RWPE2 (cell line): Measurements from ENCODE around the gene DDX4.
"Not testable (repeated sequence)": the region's sequence is repeated elsewhere in the genome, so short reads cannot be mapped to it uniquely, and the experiment has no call there.

Experiments
- ATAC-seq: fragments of 200-7000 bp; cut with Tn5 transposase; 3 replicates; pipeline ENCODE4 v1.9.1; 2021; ENCODE audit warnings: low read depth
- DNase-seq: peaks from one replicate; pipeline ENCODE4 v3.0.0-alpha.2; 2020; ENCODE audit warnings: low spot score
- H3K27ac ChIP-seq: fragments of 450-650 bp; 2 replicates; pipeline ENCODE4 v1.5.1; 2017; ENCODE audit warnings: mild to moderate bottlenecking; ENCODE audit not compliant: poor library complexity, severe bottlenecking
- H3K27me3 ChIP-seq: fragments of 250-450 bp; sonication (Bioruptor Pico); 2 replicates; pipeline ENCODE4 v1.5.1; 2021; ENCODE audit warnings: mild to moderate bottlenecking, moderate library complexity; ENCODE audit not compliant: insufficient read depth, poor library complexity, severe bottlenecking
- H3K36me3 ChIP-seq: fragments of 250-450 bp; sonication (Bioruptor Pico); 2 replicates; pipeline ENCODE4 v1.5.1; 2020; ENCODE audit warnings: low read depth, mild to moderate bottlenecking, moderate library complexity
- H3K4me1 ChIP-seq: fragments of 250-450 bp; sonication (Bioruptor Pico); 2 replicates; pipeline ENCODE4 v1.5.1; 2021; ENCODE audit warnings: mild to moderate bottlenecking, moderate library complexity; ENCODE audit not compliant: insufficient read depth, poor library complexity, severe bottlenecking
- H3K4me3 ChIP-seq: fragments of 250-450 bp; sonication (Bioruptor Pico); 2 replicates; pipeline ENCODE4 v1.5.1; 2021; ENCODE audit warnings: mild to moderate bottlenecking, moderate library complexity; ENCODE audit not compliant: severe bottlenecking
- H3K9me3 ChIP-seq: fragments of 250-450 bp; sonication (Bioruptor Pico); 2 replicates; pipeline ENCODE4 v1.5.1; 2021; ENCODE audit warnings: mild to moderate bottlenecking, moderate library complexity; ENCODE audit not compliant: severe bottlenecking
- TF ChIP-seq, protein P1 (sequence below): fragments of 450-650 bp; IDR thresholded peaks from one replicate; pipeline ENCODE4 v1.5.1; 2017; ENCODE audit warnings: mild to moderate bottlenecking, moderate library complexity; ENCODE audit not compliant: poor library complexity, severe bottlenecking

DDX4 gene

DNA sequence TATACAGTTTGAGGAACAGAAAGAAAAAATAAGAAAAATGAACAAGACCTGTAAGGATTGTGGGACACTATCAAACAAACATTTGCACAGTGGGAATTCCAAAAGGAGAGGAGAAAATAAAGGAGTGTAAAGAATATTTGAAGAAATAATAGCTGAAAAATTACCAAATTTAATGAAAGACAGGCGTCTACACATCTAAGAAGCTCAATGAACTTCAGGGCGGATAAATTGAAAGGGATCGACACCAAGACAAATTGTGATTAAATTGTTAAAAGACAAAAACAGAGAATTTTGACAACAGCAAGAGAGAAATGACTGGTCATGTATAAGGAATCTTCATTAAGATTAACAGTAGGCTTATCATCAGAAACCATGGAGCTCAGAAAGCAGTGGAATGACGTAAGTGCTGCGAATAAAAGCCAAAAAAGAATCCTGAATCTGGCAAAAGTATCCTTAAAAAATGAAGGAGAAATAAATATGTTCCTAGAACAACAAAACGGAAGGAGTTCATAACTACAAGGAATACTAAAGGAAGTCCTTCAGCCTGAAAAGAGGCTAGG, 22.3 kb upstream of the DDX4 start:
- ATAC-seq = no peak
- H3K27ac ChIP-seq = no peak overlapping the region
- no peak for DNase-seq
- no peaks in the 10 kb centered on the region for H3K36me3 ChIP-seq
- no peaks in the 10 kb centered on the region for H3K27me3 ChIP-seq
- TF ChIP-seq, protein P1, sequence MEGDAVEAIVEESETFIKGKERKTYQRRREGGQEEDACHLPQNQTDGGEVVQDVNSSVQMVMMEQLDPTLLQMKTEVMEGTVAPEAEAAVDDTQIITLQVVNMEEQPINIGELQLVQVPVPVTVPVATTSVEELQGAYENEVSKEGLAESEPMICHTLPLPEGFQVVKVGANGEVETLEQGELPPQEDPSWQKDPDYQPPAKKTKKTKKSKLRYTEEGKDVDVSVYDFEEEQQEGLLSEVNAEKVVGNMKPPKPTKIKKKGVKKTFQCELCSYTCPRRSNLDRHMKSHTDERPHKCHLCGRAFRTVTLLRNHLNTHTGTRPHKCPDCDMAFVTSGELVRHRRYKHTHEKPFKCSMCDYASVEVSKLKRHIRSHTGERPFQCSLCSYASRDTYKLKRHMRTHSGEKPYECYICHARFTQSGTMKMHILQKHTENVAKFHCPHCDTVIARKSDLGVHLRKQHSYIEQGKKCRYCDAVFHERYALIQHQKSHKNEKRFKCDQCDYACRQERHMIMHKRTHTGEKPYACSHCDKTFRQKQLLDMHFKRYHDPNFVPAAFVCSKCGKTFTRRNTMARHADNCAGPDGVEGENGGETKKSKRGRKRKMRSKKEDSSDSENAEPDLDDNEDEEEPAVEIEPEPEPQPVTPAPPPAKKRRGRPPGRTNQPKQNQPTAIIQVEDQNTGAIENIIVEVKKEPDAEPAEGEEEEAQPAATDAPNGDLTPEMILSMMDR = no peak
- no peaks in the 10 kb centered on the region for H3K9me3 ChIP-seq
- H3K4me3 ChIP-seq = no peak overlapping the region
- H3K4me1 ChIP-seq = no peaks in the 10 kb centered on the region

DNA sequence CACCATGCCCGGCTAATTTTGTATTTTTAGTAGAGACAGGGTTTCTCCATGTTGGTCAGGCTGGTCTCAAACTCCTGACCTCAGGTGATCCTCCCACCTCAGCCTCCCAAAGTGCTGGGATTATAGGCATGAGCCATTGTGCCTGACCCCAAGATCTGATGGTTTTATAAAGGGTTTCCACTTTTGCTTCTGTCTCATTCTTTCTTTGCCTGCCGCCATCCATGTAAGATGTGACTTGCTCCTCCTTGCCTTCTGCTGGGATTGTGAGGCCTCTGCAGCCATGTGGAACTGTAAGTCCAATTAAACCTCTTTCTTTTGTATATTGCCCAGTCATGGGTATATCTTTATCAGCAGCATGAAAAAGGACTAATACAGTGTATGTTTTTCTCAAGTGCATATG, 18.8 kb upstream of the DDX4 start:
- not testable (repeated sequence) for H3K27ac ChIP-seq, H3K27me3 ChIP-seq, H3K4me1 ChIP-seq, H3K9me3 ChIP-seq, DNase-seq, H3K4me3 ChIP-seq, ATAC-seq, H3K36me3 ChIP-seq

DNA sequence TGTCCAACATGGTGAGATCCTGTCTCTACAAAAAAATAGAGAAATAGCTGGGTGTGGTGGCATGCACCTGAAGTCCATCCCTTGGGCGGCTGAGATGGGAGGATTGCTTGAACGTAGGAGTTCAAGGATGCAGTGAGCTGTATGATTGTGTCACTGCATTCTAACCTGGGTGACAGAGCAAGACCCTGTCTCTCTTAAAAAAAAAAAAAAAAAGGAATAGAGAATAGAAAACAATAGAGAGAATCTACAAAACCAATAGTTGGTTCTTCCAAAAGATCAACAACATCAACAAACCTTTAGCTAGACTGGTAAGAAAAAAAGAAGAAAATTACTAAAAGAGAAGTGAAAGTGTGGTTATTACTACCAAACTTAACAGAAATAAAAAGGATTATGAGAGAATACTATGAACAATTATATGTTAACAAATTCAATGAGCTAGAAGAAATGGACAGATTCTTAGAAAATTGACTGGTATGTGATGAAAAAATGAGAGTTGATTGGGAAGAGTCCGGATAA, 17.6 kb upstream of the DDX4 start:
- Histone ChIP-seq H3K4me1 (no peaks in the 10 kb centered on the region), H3K36me3 (no peaks in the 10 kb centered on the region), H3K4me3 (no peak overlapping the region), H3K27ac (no peak overlapping the region), H3K27me3 (no peaks in the 10 kb centered on the region), H3K9me3 (no peaks in the 10 kb centered on the region)
- DNase-seq = no peak
- TF ChIP-seq, protein P1 = no peak
- ATAC-seq = no peak

DNA sequence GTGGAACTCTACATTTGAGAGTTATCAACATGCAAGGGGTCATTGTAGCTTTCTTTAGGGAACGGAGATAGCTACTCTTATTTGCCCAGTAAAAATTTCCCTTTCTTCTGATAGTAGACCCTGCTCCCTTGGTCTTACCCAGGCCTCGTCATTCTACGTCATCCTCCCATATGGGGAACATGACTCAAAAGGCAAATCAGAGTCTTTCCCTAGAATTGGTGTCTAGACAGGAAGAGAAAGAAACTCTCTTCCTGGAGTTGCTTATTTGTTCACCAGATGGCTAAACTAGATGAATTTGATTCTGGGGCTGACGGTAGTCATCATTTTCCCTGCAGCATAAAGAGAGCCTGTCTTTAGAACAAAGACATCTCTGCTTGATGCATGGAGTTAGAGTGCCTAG, 13.6 kb upstream of the DDX4 start:
- H3K27ac ChIP-seq = no peak overlapping the region
- TF ChIP-seq, protein P1 = no peak
- H3K36me3 ChIP-seq = no peaks in the 10 kb centered on the region
- no peak for DNase-seq
- no peak overlapping the region for H3K4me3 ChIP-seq
- no peak for ATAC-seq
- no peaks in the 10 kb centered on the region for H3K4me1 ChIP-seq
- H3K27me3 ChIP-seq = no peaks in the 10 kb centered on the region
- H3K9me3 ChIP-seq = no peaks in the 10 kb centered on the region

DNA sequence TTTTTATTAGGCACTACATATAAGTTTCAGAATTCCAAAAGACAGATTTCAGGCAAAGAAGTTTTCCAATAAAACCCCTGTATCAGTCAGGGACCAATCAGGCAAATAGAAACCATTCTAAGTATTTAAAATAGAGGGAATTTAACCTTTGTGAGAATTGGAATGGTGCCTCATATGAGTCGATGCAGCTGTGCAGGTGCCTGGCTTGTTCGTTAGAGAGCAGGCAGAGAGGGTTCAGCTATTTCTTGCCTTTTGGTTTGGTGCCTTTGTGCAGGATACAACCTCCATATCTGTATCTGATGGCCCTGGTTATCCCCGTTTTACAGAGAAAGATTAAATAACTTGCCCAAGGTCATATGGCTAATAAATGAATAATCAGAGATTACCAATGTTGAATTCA, 6.0 kb upstream of the DDX4 start:
- Histone ChIP-seq H3K27ac (no peak overlapping the region), H3K4me3 (no peak overlapping the region), H3K27me3 (no peaks in the 10 kb centered on the region), H3K4me1 (no peaks in the 10 kb centered on the region), H3K9me3 (no peaks in the 10 kb centered on the region), H3K36me3 (no peaks in the 10 kb centered on the region)
- DNase-seq (no peak), ATAC-seq (no peak)
- TF ChIP-seq, protein P1 = no peak
